CMK (cell line): ENCODE results near the gene CXADR.

Experiments used
- DNase-seq: peaks from one replicate; pipeline ENCODE4 v3.0.0-alpha.2; 2010; ENCODE audit warnings: low read depth

Gene CXADR

GRCh38 chr21:17542371-17543011 lies 29.6 kb downstream of the CXADR start:
- no peak for DNase-seq

GRCh38 chr21:17545007-17545406 lies 32.2 kb downstream of the CXADR start:
- DNase-seq = no peak

DNA sequence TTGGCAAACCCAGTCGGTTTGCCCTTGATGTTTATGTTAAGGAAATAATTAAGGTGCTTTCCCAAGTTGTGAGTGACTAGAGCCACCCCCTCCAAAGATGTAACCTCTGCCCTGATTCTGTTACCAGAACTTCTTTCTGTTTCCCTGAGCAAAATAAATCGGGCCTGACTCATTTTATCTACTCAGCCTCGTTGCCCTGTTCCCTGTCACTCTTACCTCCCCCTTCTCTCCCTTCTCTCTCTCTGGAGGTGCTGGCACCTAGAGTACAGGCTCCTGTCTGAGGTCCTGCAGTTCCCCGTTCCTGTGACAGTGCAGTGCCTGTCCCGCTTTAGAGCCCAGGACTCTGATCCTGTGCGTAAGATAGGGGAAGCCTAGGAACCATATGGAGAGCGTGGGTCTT lies 35.4 kb downstream of the CXADR start:
- no peak for DNase-seq

DNA sequence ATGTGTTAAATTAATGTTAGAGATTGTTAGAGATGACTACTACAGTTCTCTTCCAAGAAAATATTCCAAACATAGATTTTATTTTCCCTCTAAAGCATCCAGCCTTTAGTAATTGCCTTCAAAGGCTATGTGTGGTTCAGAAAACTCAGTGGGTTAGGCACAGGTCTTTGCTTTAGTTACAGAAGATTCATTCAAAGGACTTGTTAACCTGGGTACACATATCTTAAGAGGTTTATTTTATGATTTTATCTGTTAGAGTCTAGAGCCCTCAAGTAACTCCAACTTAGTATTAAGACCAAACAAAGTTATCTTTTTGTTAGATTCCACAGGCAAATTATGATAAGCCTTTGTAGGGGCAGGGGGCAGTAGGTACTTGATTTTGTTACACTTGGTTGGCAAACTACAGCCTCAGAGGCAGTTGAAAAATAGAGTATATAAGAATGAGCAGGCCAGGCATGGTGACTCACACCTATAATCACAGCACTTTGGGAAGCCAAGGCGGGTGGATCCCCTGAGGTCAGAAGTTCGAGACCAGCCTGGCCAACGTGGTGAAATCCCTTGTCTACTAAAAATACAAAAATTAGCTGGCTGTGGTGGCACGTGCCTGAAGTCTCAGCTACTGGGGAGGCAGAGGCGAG lies 37.9 kb downstream of the CXADR start:
- no peak for DNase-seq

DNA sequence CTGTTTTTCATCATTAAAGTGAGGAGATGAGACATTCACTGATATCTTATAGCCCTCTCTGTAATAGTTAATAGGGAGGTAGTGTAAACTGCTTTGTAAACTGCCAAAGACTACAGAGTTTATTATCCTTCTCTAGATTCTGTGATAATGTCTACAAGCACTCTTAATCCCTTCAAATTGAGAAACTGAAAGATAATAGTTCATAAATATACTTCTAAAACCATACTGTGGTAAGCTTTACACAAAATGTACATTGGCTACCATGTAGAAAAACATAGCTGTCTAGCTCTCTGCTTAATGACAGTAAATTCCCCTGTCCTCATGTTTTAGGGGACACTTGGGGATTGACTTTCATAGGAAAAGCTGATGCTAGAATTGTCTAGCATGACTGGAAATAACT lies 39.6 kb downstream of the CXADR start:
- DNase-seq = no peak

GRCh38 chr21:17554120-17554519 lies 41.3 kb downstream of the CXADR start:
- no peak for DNase-seq

DNA sequence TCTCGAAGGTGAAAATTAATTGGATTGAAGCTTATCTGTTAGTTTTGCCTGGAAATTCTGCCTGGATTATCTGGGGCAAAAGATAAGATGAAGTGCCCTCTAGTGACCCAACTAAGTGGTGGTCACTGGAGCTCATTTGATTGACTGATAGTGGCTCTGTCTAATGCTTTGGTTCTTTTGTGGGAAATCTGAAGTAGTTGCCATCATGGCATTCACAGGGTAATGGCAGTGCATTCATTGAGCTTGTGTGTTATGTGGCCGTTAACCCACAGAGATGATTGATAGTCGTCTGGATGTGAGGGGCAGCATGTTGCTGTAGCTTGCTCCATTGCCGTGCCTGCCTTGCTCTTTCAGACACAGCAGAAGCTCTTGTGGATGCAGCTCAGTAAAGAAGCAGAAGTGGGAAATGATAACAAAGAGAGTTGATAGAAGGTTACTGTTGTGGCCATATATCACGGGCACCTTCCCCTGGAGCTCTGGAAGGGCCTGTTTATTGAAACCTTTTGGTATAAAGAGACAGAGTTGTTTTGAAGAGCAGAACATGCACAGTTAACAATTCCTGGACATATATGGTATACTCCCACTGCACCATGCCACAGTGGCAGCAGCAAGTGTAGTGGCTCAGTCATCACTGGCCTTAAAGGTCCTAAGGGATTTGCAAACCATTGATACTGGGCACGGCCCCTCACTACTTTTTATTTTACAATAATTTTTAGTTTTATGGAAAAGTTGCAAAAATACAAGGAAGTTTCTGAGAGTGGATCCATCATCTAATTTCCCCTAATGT lies 42.0 kb downstream of the CXADR start:
- no peak for DNase-seq

DNA sequence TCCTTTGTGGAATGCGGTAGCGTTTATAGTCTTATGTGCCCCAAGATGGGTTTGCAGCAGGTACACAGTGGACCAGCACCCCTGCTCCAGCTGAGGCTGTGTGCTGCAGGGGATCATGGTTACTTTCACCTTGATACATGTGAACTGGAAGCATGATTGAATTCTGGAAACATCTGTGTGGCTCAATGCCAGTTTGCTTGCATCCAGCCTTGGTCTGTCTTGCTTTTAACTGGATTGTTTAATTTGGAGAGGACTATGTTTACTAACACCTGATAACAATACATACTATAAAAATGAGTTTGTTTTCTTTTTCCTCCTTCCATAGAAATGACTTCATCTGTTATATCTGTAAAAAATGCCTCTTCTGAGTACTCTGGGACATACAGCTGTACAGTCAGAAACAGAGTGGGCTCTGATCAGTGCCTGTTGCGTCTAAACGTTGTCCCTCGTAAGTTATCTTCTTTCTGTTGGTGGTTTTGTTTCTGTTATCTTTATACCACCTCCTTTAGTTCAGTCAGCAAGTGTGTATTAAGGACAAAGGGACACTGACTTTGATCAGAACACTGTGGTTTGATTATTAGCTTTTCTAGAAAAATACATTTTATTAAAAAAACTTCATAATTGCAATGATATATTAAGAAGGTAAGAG lies 47.7 kb downstream of the CXADR start:
- no peak for DNase-seq

DNA sequence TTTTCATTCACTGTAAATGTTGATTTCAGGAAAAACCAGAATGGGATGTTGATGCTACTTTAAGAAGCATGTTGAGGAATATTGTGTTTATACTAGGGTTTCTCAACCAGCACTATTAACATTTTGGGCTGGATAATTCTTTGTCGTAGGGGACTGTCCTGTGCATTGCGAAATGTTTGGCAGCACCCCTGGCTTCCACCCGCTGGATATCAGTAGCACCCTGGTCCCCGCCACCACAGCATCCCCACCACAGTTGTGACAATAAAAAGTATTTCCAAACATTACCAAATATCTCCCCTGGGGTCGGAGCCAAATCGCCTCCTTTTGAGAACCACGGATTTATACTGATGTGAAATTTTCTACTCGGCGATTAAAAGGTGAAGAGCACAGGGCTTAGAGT lies 57.9 kb downstream of the CXADR start:
- no peak for DNase-seq

DNA sequence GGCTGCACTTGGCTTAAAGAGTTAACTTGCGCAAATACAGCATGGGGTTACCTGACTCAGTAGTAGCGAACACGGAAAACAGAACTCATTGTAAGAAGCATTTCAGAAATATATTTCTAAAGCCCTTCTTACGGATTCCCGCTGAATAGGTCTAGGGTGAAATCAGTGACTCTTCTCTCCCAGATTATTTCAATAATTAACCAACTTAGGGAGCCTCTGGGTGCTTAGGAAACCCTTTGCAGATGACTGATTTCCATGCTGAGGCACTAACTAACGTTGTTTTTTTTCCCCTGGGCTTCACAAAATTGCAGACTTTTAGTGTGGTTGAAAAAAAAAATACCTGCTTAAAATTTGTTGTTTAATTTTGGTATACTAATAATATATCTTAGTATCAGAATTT lies 59.6 kb downstream of the CXADR start:
- no peak for DNase-seq

DNA sequence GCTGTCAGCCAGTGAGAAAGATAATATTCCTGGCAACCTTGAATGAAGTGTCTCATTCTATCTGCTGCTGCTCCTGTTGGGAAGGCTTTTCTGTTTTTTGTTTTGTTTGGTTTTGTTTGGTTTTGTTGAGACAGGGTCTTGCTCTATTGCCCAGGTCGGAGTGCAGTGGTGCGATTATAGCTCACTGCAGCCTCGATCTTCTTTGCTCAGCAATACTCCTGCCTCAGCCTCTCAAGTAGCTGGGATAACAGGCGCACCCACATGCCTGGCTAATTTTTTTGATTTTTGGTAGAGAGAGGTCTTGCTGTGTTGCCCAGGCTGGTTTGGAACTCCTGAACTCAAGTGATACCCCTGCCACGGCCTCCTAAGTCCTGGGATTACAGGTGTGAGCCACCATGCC lies 62.2 kb downstream of the CXADR start:
- no peak for DNase-seq

GRCh38 chr21:17576080-17576835 lies 63.4 kb downstream of the CXADR start:
- DNase-seq = no peak

DNA sequence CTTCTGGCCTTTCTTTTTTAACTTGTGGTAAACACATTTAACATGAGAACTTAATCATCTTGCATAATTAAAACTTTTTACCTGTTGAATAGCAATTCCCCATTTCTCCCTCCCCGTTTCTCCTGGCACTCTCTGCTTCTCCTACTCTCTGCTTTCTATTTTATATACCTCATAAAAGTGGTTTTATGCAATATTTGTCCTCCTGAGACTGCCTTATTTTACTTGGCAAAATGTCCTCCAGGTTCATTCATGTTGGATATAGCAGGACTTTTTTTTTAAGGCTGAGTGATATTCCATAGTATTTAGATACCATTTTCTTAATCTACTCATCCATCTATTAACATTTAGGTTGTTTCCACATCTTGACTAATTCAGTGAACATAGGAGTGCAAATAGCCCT lies 64.9 kb downstream of the CXADR start:
- DNase-seq = no peak

GRCh38 chr21:17578162-17578561 lies 65.3 kb downstream of the CXADR start:
- no peak for DNase-seq

DNA sequence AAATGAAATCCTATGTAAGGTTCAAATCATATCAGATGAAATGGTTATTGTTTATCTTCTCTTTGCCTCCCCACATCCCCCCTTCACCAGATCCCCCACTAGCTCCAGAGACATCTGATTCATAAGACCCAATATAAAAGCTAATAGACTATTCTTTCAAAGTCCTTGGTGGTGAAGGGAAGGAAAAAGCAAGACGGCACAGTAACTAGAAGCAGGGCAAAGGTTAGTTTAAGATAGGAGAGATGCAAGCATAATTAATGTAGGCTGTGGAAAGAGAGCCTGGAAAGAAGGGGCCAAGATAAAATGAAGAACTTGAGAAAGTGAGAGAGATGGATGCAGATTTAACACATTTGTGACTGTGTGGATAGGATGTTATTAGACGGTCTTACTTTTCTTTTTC lies 66.0 kb downstream of the CXADR start:
- DNase-seq = no peak

GRCh38 chr21:17580319-17580718 lies 67.5 kb downstream of the CXADR start:
- DNase-seq = no peak

GRCh38 chr21:17583898-17584297 lies 71.1 kb downstream of the CXADR start:
- DNase-seq = no peak

GRCh38 chr21:17585875-17586450 lies 73.1 kb downstream of the CXADR start:
- no peak for DNase-seq

DNA sequence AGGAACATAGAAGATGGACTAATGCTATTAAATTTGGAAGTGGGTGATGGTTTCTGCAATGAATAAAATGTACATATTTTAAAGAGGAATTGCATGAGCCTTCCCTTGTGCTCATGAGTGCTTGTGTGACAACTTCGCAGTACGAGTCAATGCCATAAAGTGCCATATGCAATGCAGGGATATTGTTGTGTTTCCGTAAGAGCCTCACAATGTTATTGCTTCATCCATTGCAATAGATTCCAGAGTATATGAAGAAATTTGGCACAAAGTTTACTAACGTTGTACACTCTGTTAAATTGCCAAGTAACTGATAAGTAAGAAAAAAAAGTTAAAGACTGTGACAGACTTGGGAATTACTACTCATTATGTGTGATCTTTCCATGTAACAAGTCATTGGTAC lies 77.6 kb downstream of the CXADR start:
- no peak for DNase-seq

DNA sequence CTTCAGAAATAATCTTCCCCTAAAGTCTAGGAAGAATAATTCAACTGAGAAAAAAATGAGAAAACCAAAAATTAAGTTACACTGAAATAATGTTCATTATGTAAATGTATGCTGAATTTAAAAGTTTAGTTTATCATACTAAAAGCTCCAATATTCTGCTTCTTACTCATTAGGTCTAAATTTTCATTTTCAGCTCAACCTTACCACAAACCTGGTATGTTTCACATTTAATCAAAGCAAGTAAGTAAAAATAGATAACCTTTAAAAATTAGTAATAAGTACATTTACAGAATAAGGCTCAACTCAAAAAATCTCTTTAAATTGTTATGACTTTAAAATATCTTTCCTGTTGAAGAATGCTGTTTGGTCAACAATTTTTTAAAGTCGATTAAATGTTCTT lies 84.8 kb downstream of the CXADR start:
- no peak for DNase-seq

GRCh38 chr21:17598437-17598836 lies 85.6 kb downstream of the CXADR start:
- DNase-seq = no peak

DNA sequence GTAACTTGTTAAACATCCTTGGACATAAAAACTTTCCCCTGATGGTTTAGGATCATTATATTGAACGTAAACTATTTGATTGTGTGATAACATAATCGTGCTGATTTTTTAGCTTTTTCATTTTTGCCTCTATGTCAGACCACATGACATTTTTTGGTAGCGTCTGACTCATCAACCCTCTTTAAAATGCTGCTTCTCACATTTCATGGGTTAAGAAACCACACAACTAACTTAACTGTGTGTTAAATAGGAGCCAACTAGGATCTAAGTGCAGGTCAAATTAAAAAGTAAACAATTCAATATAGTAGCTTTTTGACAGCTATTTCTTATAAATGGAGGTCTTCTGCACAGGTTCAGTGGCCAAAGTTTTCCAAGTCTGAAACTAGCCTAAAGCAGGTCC lies 90.0 kb downstream of the CXADR start:
- DNase-seq = no peak
